Activated effector memory CD4-positive, alpha-beta T cell treated with Interleukin-2 at 50 U/mL for 16 hours (primary cell): ENCODE data around the gene CISH.

Source experiments
- DNase-seq: peaks from one replicate; pipeline ENCODE4 v3.0.0-alpha.2; 2020

The CISH gene

GRCh38 chr3:50635066-50635465 is 23.5 kb upstream of the CISH start:
- DNase-seq, result no peak

DNA sequence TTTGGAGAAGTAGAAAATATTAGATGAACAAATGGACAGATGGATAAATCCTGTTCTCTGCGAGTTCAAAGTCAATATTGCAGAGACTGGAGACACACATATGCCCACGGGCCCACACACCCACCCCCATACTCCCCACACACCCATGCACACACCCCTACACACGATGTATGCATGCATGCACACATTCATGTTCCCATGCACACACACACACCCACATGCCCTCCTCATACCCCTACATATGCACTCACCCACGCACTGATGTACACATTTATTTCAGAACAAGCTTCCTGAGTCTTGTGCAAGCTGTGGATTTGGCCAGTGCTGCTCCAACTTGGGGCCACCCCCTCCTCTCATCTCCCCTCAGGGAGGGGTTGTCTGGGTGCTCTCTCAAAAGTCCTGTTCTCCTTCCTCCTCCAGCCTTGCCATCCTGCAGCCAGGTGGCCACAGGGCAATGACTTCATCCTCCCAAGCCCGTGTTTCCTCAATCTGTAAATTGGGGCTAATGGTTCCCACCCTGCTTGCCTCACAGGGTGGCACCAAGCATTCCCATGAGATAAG is 21.7 kb upstream of the CISH start:
- no peak for DNase-seq

DNA sequence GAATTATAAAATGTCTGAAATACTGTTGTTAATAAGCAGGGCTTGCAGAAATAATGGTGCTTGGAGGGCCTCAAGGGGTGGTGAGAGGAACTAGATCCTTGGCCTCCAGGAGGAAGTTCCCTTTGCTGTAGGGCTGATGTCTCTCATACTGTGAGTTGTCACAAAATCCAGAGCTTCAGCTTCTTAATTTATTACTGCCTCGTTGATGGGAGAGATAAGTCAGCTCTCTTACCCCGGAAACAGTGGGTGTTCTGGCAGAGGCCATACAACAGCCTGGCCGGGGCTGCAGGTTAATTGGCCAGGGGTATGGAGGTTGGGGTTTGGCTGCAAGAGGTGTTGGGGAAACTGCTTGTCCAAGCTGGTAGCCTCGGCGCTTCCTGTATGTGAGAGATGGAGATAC is 20.9 kb upstream of the CISH start:
- DNase-seq, result no peak

DNA sequence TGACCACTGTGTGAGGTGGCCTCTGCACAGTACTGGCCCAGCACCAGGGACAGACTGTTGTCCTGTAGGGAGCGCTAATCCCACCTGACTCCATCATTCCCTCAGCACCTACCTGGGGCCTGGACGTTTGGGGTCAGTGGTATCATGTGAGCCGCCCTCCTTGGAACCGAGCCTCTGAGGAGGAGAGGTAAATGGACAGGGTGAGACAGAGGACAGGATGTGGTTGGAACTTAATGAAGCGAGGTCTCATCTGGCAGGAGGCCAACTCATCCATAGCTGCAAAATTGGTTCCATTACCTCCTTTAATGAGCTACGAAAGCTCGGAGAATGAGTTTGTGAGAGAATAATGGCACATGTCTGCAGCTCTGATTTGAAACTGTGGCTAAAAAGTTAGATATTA is 19.3 kb upstream of the CISH start:
- DNase-seq, result no peak

GRCh38 chr3:50630394-50630793 is 18.8 kb upstream of the CISH start:
- no peak for DNase-seq

DNA sequence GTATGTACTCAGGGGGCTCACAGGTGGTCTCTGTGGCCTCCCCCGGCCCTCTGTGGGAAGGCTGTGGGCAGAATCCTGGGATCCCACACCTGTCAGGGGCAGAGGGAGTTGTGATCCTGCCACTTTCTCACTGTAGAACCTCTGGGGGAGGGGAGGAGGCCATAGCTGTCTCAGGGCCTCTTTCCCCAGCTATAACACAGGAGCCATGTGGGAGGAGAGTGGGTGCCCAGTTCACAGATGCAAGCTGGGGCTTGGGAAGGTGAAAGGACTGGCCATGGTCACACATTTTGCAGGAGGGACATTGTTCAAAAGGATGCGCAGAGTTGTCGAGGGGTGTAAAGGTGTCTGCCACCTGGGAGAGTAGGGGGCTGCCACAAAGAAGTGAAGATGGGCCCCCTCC is 17.0 kb upstream of the CISH start:
- no peak for DNase-seq

DNA sequence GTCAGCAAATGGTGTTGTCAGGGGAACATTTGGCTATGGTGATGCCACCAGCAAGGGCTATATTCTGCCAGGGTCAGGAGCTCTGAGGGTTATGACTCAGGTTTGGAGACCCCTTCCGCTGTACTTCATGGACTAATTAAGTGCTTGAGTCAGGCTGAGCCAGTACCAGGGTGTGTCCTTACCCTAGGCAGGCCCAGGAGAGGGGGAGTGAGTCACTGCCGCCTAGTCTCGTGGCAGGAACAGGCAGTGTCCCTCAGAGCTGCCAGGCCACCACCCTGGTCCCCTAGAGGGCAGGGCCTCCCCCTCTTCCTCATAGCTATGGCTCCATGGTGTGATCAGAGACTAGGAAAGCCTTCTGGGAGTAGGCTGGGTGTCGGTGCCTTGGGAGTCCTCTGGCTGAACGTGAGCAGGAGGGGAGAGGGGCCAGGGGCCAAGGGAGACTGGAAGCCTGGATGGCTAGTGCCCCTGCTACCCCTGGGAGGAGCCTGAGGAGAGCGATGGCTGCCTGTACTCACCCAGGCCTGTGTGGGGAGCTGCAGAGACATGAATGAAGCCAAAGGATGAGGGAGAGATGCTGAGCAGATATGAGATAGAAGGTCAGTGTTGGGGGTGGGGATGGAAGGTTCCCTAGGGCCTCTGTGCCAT is 16.0 kb upstream of the CISH start:
- no peak for DNase-seq

- DNase-seq, result no peak
Measured at GRCh38 chr3:50626401-50626800, 14.8 kb upstream of the CISH start.

DNA sequence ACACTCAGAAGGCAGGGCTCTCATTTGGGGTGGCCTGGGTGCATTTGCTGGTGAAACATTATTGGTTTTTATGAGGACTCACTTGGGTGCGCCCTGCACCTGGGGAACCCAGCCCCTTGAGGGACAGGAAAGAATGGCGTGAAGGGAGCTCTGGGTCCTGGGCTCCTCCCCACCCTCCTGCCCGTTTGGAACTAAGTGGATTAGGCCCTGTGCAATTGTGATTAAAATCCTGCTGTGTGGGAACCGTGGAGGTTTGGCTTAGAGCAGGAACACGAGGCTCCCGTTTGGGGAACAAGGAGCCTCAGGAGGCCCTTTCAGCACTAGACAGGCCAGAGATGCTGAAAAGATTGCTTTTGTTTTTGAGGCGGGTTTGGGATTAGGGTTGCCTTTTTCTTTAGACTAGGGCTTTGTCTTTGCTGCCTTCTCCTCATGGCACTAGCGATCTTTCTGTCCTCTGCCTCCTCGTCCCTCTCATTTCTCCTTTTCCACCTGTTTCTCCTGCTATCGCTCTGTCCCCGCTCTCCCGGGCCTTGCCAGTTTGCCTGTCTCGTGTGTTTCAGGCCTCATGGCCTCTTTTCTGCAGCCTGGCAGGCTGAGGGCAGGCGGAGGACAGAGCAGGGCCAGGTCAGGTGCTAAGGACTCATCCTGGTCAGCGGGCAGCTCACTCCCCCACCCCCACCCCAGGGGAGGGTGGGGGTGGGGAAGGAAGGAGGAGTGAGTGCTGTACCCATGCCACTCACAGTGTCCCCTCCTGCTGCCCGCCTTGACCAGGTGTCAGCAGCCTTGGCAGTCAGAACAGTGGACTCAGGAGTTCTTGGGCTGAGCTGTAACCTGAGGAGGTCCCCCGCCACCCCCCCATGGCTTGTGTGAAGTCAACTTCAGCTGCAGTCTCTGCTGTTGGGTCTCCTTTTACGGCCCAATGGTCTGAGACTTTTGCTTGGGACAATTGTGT is 13.9 kb upstream of the CISH start:
- no peak for DNase-seq

- no peak for DNase-seq
Measured at GRCh38 chr3:50624634-50625033, 13.1 kb upstream of the CISH start.

DNA sequence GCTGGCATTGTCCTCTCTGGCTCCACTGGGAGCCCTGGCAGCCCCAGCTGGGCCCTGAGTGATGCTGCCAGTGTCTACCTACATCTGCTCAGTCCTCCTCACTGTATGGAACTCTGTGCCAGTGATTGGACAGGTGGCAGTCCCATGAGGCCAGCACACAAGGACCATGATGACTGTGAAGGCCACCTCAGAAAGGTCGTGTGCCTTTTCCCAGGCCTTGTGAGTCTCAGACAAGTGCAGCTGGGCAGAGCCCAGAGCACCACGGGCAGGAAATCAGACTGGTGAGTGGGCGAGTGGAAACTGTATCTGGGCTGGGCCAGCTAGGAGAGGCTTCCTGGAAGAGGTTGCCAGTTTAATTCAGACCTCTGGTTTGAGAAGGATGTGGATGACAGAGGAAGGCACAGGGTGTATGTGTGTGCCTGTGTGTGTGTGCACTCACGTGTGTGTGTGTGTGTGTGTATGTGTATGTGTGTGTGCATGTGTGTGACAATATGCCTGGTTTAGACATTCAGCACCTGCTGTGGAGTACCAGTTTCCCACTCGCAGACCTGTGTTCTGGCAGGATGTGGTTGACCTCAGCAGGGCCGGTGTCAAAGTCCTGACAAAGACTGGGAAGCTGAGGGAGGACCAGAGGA is 12.4 kb upstream of the CISH start:
- DNase-seq, result no peak

GRCh38 chr3:50622881-50623280 is 11.3 kb upstream of the CISH start:
- DNase-seq, result no peak

DNA sequence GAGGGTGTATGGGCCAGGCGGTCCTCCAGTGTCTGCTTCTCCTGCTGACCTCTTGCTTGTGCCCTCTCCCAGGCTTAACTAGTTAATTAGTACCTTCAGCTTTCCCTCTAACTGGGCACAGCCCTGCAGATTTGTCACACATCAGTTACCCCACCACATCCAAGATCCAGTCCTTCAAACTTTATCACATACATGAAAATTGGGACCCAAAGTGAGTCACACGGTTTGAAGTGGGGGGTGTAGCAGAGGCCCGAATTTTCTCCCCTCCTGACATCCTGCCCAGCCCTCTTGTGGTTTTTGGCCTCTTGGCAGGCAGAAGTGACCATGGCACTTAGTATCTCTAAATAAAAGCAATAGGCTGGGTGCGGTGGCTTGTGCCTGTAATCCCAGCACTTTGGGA is 9.2 kb upstream of the CISH start:
- no peak for DNase-seq

DNA sequence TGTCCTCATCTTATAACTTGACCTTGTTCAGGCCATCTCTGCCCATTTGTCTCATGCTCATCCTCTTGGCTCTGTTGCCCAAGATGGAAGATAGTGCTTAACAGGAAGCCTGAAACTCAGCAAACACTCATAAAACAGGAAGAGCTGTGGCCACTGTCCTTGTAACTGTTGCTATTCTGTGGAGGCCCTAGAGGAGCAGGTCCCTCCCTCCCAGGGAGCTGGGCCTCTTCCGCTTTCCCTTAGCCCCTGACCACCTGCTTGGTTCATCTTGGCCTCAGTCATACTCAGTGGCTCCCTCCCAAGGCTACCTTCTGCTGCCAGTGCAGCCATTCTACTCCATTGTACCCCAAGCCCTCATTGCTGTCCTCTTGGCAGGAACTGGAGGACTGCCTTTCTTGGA is 8.8 kb upstream of the CISH start:
- DNase-seq, result no peak

- no peak for DNase-seq
Measured at GRCh38 chr3:50617911-50618481, 6.4 kb upstream of the CISH start.

DNA sequence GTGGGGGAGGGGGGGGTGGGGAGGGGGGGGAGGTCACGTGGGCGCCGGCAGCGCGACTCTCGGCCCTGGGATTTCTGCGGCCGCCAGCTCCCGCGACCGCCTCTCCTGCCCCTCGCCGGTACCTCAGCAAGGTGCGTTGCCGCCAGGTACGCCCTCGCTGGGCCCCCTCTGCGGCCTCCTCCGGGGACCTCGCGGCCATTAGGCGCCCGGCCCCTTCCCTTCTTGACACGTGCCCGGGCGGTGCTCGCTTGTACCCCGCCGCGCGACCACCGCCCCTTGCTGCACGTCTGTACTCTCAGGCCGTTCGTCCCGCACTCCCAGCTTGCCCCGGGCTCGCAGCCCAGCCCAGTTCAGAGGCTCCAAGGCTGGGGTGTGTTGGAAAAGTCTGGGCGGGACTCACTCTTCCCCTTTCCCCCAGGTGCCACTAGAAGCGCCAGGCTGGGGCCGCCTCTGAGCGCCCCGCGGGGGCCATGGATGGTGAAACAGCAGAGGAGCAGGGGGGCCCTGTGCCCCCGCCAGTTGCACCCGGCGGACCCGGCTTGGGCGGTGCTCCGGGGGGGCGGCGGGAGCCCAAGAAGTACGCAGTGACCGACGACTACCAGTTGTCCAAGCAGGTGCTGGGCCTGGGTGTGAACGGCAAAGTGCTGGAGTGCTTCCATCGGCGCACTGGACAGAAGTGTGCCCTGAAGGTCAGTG is 5.7 kb upstream of the CISH start, which contains the start of gene MAPKAPK3:
Gene MAPKAPK3 (plus strand): TSS at position 56 of the 696 bp plus-strand sequence. CDS start 415 bp downstream, at position 471.
- DNase-seq, result no peak

DNA sequence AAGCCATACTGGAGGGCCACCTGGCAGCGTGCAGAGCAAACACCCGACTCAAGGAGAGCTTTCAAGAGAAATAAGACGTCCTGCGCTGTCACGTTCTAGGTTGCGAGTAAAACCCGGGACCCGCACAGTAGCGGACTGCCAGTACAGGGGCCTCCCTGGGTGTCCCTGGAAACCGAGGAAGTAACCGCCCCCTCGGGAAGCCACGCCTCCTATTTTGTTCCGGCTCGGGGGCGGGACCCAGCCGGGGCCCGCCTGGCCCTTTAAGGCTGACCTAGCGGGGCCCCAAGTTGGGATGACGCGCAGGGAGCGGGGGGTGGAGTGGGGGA is 5.2 kb upstream of the CISH start:
- DNase-seq, result peak; percentile 95

GRCh38 chr3:50616003-50616769 is 4.6 kb upstream of the CISH start:
- DNase-seq, result peak; percentile 75

DNA sequence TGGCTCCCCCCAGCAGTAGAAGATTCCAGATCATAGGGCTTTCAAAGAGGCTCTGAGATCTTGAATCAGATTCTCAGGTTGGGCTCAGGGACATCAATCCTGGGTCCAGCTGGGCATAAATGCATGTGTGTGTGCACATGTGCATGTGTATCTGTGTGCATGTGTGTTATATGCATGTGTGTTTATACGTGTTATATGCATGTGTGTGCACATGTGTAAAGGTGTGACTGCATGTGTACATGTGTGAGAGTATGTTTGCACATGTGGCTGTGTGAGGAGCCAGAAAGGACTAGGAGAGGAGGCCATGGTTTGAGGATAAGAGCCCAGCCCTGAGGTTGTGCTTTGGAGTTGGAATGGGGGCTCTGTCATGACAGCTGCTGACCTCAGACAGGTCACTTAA is 3.6 kb upstream of the CISH start:
- DNase-seq, result no peak

- no peak for DNase-seq
Measured at GRCh38 chr3:50612970-50613846, 1.6 kb upstream of the CISH start.
